LNCAP (cell line): ENCODE measurements around the gene BHLHE40.

Experiments
- CTCF ChIP-seq: fragments of 450-650 bp; IDR thresholded peaks from 2 replicates; pipeline ENCODE4 v1.5.1; 2017; ENCODE audit warnings: mild to moderate bottlenecking

The BHLHE40 gene

GRCh38 chr3:5016211-5017161 lies 37.2 kb downstream of the BHLHE40 start:
- TF ChIP-seq CTCF = no peak

GRCh38 chr3:5017925-5018531 lies 38.8 kb downstream of the BHLHE40 start:
- TF ChIP-seq CTCF = no peak

GRCh38 chr3:5019411-5020241 lies 40.4 kb downstream of the BHLHE40 start:
- no peak for TF ChIP-seq CTCF

- no peak for TF ChIP-seq CTCF
These were observed 41.0 kb downstream of the BHLHE40 start for GRCh38 chr3:5020242-5020722.

GRCh38 chr3:5021116-5022092 lies 42.2 kb downstream of the BHLHE40 start:
- no peak for TF ChIP-seq CTCF

DNA sequence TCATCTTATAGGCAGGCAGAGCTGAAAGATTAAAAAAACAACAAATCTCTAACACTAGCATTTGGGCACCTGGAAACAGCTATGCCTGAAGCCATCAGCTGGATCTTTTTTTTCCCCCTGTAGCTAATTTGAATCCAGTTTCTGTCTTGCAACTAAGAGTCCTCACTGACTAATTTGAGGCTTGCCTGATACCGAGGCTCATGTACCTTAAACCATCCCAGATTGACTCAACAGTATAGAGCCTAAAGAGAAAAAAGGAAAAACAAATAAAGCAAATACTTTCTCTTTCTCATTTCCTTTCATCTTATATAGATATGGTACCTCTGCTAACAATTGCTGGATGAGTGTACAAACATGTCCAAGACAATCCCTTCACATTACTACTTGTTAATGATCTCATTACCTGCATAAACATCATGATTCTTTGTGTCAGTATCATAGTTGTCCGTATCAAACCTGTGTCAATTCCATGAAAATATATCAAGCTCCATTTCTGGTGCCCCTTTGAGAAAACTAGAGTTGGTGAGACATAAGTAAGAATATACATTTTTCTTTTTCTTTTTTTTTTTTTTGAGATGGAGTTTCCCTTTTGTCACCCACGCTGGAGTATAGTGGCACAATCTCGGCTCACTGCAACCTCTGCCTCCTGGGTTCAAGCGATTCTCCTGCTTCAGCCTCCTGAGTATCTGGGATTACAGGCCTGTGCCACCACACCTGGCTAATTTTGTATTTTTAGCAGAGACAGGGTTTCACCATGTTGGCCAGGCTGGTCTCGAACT lies 43.1 kb downstream of the BHLHE40 start:
- TF ChIP-seq CTCF = no peak
